GM23248 (cell line): Measurements from ENCODE around the gene SHANK2.

Experiments used
- EZH2 ChIP-seq: fragments of 200-600 bp; sonication (generic); IDR thresholded peaks from 2 replicates; pipeline ENCODE4 v1.6.1; 2018; ENCODE audit warnings: antibody characterized with exemption, mild to moderate bottlenecking; ENCODE audit not compliant: insufficient read depth, poor library complexity, severe bottlenecking
- EZH2phosphoT487 ChIP-seq: fragments of 200-600 bp; sonication (generic); IDR thresholded peaks from 2 replicates; pipeline ENCODE4 v1.6.1; 2018; ENCODE audit warnings: antibody characterized with exemption, moderate library complexity, mild to moderate bottlenecking, low read depth; ENCODE audit not compliant: insufficient read depth

DNA sequence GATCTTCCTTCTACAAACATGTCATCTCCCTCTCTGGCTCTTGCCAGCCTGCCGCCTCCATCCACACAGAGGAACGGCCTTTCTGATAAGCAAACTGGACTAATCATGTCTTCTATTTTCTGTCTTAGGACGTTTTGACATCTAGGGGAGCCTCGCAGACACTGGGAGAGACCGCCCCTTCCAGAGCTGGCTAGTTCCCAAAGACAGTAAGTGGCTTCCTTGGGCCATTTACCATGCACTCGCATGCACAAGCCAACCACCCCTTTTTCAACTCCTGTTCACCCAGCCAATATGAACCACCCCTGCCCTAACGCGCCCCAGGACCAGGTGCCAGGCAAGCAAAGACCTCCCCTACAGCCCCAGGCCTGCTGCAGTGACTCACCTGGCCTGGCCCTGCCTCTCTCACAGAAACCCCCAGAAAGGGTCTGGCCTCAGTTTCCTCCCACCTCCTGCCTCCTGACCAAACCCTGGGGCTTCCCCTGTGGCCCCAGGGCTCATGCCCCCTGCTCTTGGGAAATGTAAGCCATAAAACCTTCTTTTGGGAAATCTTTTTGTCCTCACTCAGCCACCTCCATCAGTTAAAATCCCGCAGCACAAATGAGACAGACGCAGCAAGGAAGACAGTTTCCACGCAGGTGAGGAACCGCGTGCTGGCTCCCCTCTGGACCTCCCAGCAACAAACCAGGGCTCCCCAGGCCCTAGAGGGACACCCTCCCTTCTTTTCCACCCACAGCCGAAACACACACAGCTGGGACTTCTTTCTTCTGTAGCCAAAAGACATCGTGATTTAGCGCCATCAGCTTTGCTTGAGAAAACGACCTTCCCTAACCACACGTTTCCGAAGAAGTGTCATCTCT, 38.5 kb downstream of the SHANK2 start:
- TF ChIP-seq EZH2 (no peak), EZH2phosphoT487 (no peak)
